HG02610 (cell line): ENCODE data around the gene FAM234A.
"Not testable (repeated sequence)": the region's sequence is repeated elsewhere in the genome, so short reads cannot be mapped to it uniquely, and the experiment has no call there.

Experiments used
- ATAC-seq: cut with Tn5 transposase; IDR thresholded peaks from one replicate; pipeline ENCODE4 v1.9.1; 2021; ENCODE audit warnings: mild to moderate bottlenecking, moderate library complexity; ENCODE audit not compliant: unreplicated experiment

FAM234A gene

GRCh38 chr16:234468-235305 is at the start of gene FAM234A:
FAM234A (plus strand) TSS chr16:234821; CDS start chr16:254414, 19,593 bp downstream.
- ATAC-seq = peak; percentile 80

GRCh38 chr16:185213-185612 is 49.4 kb upstream of the FAM234A start:
- no peak for ATAC-seq

DNA sequence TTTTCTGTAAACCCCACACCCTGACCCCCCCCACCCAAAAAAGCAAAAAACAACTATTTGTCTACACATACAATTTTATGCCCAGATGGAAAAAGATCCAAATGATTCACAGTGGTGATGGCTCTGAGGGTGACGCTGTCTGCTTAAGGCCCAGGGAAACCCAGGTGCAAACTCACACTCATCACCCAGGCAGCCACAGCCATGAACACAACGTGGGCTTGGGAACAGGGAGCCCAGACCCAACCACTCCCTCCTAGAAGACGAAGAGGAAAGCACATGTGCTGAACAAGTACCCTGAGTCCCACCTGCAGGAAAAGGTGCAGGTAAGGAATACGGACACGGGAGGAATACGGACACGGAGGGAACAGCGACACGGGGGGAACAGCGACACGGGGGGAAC is 48.9 kb upstream of the FAM234A start:
- no peak for ATAC-seq

- ATAC-seq = no peak
Measured at GRCh38 chr16:187330-187729, 47.3 kb upstream of the FAM234A start.

GRCh38 chr16:188674-189073 is 45.9 kb upstream of the FAM234A start:
- ATAC-seq = no peak

- no peak for ATAC-seq
Measured at GRCh38 chr16:189604-190186, 44.9 kb upstream of the FAM234A start.

DNA sequence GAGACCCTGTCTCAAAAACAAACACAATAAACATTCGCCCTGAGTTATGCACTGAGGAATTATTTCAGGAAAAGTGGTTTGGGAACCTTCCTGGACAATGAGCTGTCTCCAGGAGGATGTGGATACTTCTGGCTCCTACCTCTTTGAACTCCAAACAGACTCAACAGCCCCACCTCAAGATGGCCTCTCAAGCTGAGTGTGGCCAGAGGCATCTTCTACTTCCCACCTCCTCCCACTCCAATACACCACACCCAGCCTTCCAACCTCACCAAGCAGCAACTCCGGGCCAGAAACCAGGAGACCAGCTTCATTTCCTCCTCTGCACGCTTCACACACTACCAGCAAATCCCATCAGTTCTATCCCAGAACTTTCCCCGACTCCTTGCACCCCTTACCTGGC is 42.8 kb upstream of the FAM234A start:
- no peak for ATAC-seq

DNA sequence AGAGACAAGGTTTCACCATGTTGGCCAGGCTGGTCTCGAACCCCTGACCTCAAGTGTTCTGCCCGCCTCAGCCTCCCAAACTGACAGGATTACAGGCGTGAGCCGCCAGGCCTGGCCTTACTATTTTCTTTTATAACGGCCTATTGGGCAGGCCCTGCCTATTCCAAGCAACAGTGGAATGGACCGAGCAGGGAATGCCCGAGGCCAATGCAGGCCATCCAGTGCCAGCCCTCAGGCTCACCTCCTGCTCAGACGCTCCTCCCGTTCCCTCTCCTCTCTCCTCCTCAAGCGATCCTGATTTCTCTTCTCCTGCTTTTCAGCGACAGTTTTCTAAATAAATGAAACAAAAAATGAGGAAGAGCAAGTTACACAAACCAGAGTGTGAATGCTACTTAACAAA is 41.9 kb upstream of the FAM234A start:
- no peak for ATAC-seq

- no peak for ATAC-seq
Measured at GRCh38 chr16:193441-193840, 41.2 kb upstream of the FAM234A start.

DNA sequence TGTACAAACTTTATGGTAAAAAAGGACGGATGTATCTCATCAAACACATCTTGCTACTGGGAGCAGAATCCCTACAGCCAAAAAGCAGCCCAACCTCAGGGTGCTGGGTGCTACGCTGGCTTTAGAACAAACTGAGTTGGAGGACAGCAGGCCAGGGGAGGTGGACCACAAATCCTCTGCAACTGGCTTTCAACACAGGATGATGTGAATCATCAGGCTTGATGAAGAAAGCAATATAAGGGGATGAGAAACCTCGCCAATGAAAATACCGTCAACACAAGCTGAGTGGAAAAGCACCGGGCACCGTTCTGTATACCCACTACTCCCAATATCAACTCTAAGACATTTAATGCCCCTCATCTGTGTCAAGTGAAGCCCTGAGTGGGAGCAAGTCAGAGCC is 40.1 kb upstream of the FAM234A start:
- no peak for ATAC-seq

GRCh38 chr16:200388-200787 is 34.2 kb upstream of the FAM234A start:
- ATAC-seq = no peak

DNA sequence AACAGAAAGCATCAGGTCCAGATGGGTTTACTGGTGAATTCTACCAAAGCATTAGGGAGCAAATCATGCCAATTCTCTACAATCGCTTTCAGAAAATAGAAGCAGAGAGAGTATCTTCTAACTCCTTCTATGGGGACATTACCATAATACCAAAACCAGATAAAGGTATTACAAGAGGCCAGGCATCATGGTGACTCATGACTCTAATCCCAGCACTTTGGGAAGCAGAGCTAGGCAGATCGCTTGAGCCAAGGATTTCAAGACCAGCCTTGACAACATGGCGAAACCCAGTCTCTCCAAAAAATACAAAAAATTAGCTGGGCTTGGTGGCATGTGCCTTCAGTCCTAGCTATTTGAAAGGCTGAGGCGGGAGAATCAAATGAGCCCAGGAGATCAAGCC is 31.4 kb upstream of the FAM234A start:
- no peak for ATAC-seq

DNA sequence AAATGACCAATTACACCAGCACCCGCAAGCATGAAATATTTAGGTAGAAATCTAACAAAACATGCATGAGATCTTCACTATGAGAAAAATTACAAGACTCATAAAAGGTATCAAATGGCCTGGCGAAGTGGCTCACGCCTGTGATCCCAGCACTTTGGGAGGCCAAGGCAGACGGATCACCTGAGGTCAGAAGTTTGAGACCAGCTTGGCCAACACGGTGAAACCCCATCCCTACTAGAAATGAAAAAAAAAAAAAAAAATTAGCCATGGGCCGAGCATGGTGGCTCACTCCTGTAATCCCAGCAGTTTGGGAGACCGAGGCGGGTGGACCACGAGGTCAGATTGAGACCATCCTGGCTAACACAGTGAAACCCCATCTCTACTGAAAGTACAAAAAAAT is 30.6 kb upstream of the FAM234A start:
- ATAC-seq = not testable (repeated sequence)

- ATAC-seq = not testable (repeated sequence)
Measured at GRCh38 chr16:209359-209758, 25.3 kb upstream of the FAM234A start.

DNA sequence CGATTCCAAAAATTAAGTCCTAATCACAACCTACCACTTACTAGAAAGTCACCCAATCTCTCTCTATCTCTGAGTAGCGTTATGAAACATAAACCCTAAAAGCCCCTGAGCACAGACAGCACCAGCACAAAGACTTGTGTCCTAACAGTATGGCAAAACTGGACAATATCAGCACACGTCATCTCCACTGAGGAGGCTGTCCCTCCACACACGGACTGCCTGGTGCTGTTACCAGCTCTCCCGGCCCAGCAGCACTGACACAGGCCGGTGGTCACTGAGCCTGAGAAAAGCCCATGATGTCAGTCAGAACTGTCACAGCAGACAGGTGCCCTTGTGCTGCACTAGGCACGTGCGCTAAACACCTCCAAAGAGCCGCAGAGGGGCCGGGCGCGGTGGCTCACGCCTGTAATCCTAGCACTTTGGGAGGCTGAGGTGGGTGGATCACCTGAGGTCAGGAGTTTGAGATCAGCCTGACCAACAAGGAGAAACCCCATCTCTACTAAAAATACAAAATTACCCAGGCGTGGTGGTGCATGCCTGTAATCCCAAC is 22.9 kb upstream of the FAM234A start:
- ATAC-seq = not testable (repeated sequence)

- ATAC-seq = no peak
Measured at GRCh38 chr16:212999-213398, 21.6 kb upstream of the FAM234A start.

GRCh38 chr16:220021-220420 is 14.6 kb upstream of the FAM234A start:
- ATAC-seq = no peak

DNA sequence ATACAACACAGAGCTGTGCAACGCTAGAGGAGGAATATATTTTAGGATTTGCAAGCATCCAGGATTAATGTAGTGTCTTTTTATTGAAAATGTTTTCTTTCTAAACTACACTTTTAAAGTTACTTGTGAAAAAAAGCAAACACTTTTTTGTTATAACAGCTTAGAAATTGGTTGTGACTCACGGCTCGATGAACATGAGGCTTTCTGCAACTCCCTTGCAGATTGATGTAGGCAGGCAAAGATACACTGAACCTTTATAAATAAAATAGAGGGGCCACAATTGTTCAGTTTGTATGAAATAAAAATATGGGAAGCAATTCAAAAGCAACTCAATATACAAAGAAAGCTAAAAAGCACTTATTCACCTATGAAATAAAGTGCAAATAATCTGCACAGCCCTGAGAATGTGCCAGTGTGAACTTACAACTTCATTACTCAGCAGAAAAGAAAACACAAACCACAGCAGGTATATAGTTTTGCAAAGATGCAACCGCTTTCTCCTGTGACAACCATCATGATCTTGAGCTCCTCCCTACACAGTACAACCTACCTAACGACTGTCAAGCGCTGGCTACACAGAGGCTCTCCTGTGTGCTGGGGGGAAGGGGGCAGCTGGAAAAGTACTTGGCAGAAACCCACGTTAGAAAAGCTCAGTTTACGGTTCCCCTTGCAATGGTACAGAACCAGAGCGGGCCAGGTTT is 6.3 kb upstream of the FAM234A start:
- ATAC-seq = no peak

GRCh38 chr16:228852-229730 is 5.5 kb upstream of the FAM234A start, which contains the start of gene LUC7L:
LUC7L (minus strand) TSS chr16:229449; CDS start chr16:229339, 110 bp downstream.
- peak; percentile 78 for ATAC-seq

GRCh38 chr16:229731-230281 is 4.8 kb upstream of the FAM234A start:
- ATAC-seq = no peak
